C4-2B (cell line): ENCODE results near the gene SNCA.

Source experiments
- H3K27ac ChIP-seq: fragments of 450-650 bp; 2 replicates; pipeline ENCODE4 v1.5.1; 2017
- ZFX ChIP-seq: fragments of 450-650 bp; IDR thresholded peaks from 2 replicates; pipeline ENCODE4 v1.6.1; 2017
- TF ChIP-seq, protein P1 (sequence below): fragments of 450-650 bp; conservative IDR thresholded peaks from 2 replicates; pipeline ENCODE4 v1.5.1; 2017; ENCODE audit warnings: mild to moderate bottlenecking

Gene SNCA

DNA sequence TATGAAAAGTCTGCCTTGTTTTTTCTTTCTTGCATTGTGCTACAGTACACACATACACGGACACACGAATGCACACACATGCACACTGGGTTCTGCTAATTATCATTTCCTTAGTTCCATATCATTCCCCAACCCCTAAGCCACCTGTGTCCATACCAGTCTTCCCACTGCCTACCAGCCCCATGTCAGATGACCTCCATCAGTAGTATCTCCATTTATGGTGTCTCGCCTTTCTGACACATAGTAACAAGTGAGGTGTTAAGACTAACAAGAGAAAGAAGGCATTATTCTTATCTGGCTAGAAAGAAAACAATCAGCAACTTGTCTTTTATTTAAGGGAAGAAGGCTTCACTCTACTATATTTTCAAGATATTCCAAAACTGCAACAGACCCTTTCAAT, 67.1 kb downstream of the SNCA start:
- TF ChIP-seq, protein P1, sequence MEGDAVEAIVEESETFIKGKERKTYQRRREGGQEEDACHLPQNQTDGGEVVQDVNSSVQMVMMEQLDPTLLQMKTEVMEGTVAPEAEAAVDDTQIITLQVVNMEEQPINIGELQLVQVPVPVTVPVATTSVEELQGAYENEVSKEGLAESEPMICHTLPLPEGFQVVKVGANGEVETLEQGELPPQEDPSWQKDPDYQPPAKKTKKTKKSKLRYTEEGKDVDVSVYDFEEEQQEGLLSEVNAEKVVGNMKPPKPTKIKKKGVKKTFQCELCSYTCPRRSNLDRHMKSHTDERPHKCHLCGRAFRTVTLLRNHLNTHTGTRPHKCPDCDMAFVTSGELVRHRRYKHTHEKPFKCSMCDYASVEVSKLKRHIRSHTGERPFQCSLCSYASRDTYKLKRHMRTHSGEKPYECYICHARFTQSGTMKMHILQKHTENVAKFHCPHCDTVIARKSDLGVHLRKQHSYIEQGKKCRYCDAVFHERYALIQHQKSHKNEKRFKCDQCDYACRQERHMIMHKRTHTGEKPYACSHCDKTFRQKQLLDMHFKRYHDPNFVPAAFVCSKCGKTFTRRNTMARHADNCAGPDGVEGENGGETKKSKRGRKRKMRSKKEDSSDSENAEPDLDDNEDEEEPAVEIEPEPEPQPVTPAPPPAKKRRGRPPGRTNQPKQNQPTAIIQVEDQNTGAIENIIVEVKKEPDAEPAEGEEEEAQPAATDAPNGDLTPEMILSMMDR = no peak
- no peak for TF ChIP-seq ZFX

GRCh38 chr4:89767924-89768323, 69.0 kb downstream of the SNCA start:
- H3K27ac ChIP-seq = no peak overlapping the region
- no peak for TF ChIP-seq ZFX

More for the DNA sequence above, 67.1 kb downstream of the SNCA start:
- H3K27ac ChIP-seq = no peak overlapping the region

DNA sequence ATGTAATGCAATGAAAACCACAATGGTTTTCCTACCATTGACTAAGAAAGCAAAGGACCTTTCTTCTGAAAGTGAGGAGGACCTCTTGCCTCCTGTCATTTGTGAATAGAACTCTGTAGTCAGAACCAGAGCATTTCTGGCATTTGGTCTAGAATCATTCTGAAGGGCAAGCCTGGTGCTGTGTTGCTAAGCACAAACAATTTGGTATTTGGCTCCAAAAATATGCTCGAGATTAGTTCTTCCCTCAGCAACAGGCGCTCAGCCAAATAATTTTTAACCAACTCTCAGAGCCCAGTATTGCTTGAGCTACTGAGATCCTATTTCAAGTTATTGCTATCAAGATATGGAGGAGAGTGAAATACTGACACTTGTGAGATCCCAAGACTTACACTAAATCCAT, 71.0 kb downstream of the SNCA start:
- H3K27ac ChIP-seq = no peak overlapping the region
- TF ChIP-seq ZFX = no peak

DNA sequence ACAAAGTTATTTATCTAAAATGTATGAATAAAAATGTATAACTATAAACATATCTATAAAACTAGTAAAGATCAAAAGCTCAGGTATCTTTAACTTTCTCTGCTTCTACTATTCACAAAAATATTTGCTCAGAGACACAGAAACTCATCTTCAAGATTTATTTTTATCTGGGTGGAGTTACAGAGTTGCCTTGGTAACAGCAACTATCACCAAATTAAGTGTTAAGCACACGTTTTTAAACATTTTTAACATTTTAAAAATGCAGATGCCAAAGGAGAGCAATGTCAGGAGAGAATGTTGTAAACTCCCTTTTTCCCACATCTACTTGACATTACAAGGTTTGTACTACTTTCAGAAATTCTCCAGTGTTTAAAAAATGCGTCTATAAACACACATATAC, 71.4 kb downstream of the SNCA start:
- TF ChIP-seq, protein P1 = no peak
- no peak for TF ChIP-seq ZFX
- H3K27ac ChIP-seq = no peak overlapping the region

GRCh38 chr4:89762311-89762710, 74.7 kb downstream of the SNCA start:
- no peak overlapping the region for H3K27ac ChIP-seq
- no peak for TF ChIP-seq ZFX
- TF ChIP-seq, protein P1 = no peak

GRCh38 chr4:89759426-89759825, 77.5 kb downstream of the SNCA start:
- no peak overlapping the region for H3K27ac ChIP-seq
- TF ChIP-seq ZFX = no peak
- TF ChIP-seq, protein P1 = no peak

GRCh38 chr4:89757154-89757719, 79.7 kb downstream of the SNCA start:
- no peak for TF ChIP-seq ZFX
- TF ChIP-seq, protein P1 = no peak
- no peak overlapping the region for H3K27ac ChIP-seq

DNA sequence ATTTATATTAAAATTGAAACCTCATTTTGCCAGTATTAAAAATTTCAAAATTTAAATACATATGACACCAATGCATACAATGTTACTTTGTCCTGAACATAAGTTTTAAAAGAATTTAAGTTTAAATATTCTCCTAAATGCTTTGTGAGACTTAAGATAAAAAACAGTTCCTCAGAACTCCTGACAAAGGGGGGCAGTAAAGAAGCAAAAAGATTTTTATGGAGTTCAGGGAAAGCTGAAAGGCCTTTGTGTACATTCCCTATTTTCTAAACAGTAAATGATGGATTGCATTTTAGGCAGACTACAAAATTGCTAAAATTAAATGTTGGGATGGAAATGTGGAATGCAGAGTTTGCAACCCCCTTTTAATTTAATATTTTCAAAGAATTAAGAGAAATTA, 81.7 kb downstream of the SNCA start:
- no peak overlapping the region for H3K27ac ChIP-seq
- TF ChIP-seq, protein P1 = no peak; the same call in 1 of the 2 replicates
- TF ChIP-seq ZFX = no peak

GRCh38 chr4:89754531-89754930, 82.4 kb downstream of the SNCA start:
- TF ChIP-seq ZFX = no peak
- TF ChIP-seq, protein P1 = no peak
- no peak overlapping the region for H3K27ac ChIP-seq
